Dermis blood vessel endothelial cell (primary cell): ENCODE results near the gene ANXA4. TPM values are rescaled to one million over a fixed set of nuclear protein-coding genes. Genes with fewer than 3 reads are reported as not detected.
"Not testable (repeated sequence)": the region's sequence is repeated elsewhere in the genome, so short reads cannot be mapped to it uniquely, and the experiment has no call there.

Experiments
- DNase-seq: peaks from one replicate; pipeline ENCODE4 v3.0.0; 2010
- total RNA-seq: library from RNA; depleted of rRNA; stranded (reverse); fragments of >200 nt; gene quantifications from 2 replicates; pipeline ENCODE4 v1.2.3, GENCODE V29; 2014

The ANXA4 gene
- total RNA-seq, 1 donor from 2014 or later: 37.3 TPM

- no peak for DNase-seq
Measured at GRCh38 chr2:69721022-69721421, 20.9 kb upstream of the ANXA4 start.

- DNase-seq: no peak
Measured at GRCh38 chr2:69723791-69724190, 18.1 kb upstream of the ANXA4 start.

GRCh38 chr2:69724540-69725159 is 17.3 kb upstream of the ANXA4 start:
- DNase-seq: peak; percentile 88

- DNase-seq: no peak
Measured at GRCh38 chr2:69725706-69726360, 16.1 kb upstream of the ANXA4 start.

GRCh38 chr2:69729266-69729665 is 12.7 kb upstream of the ANXA4 start:
- DNase-seq: no peak

GRCh38 chr2:69729781-69730180 is 12.2 kb upstream of the ANXA4 start:
- no peak for DNase-seq

- no peak for DNase-seq
Measured at GRCh38 chr2:69731147-69731970, 10.6 kb upstream of the ANXA4 start.

- DNase-seq: no peak
Measured at GRCh38 chr2:69733342-69734034, 8.4 kb upstream of the ANXA4 start.

- peak; percentile 21 for DNase-seq
Measured at GRCh38 chr2:69734035-69734611, 7.8 kb upstream of the ANXA4 start.

GRCh38 chr2:69734854-69735544 is 6.9 kb upstream of the ANXA4 start:
- DNase-seq: no peak

- DNase-seq: no peak
Measured at GRCh38 chr2:69735686-69736085, 6.2 kb upstream of the ANXA4 start.

GRCh38 chr2:69738149-69738548 is 3.8 kb upstream of the ANXA4 start:
- DNase-seq: not testable (repeated sequence)

GRCh38 chr2:69740502-69740951 is 1.4 kb upstream of the ANXA4 start:
- no peak for DNase-seq

GRCh38 chr2:69741229-69741574 is 732 bp upstream of the ANXA4 start:
- peak; percentile 70 for DNase-seq

GRCh38 chr2:69742322-69742952 is 503 bp downstream of the ANXA4 start:
- DNase-seq: peak; percentile 44

GRCh38 chr2:69743847-69744264 is 1.9 kb downstream of the ANXA4 start:
- no peak for DNase-seq

- DNase-seq: no peak
Measured at GRCh38 chr2:69744456-69744855, 2.5 kb downstream of the ANXA4 start.

GRCh38 chr2:69745035-69745434 is 3.1 kb downstream of the ANXA4 start:
- no peak for DNase-seq

- DNase-seq: no peak
Measured at GRCh38 chr2:69750246-69750645, 8.3 kb downstream of the ANXA4 start.

- no peak for DNase-seq
Measured at GRCh38 chr2:69753659-69754363, 11.9 kb downstream of the ANXA4 start.

GRCh38 chr2:69754633-69755032 is 12.7 kb downstream of the ANXA4 start:
- DNase-seq: no peak
